HUES64 (cell line): ENCODE data around the gene ELN.

Experiments used
- H3K27ac ChIP-seq: 2 replicates; pipeline ENCODE4 v1.7.0; 2013; ENCODE audit warnings: low read depth, low read length, inconsistent platforms
- H3K27me3 ChIP-seq: 2 replicates; pipeline ENCODE4 v1.6.1; 2013; ENCODE audit warnings: mild to moderate bottlenecking, low read length; ENCODE audit not compliant: insufficient read depth
- H3K36me3 ChIP-seq: 2 replicates; pipeline ENCODE4 v1.6.1; 2013; ENCODE audit warnings: mild to moderate bottlenecking, low read length; ENCODE audit not compliant: insufficient read depth
- H3K4me1 ChIP-seq: 2 replicates; pipeline ENCODE4 v1.6.1; 2013; ENCODE audit warnings: mild to moderate bottlenecking, low read length, moderate library complexity; ENCODE audit not compliant: insufficient read depth
- H3K4me3 ChIP-seq: 2 replicates; pipeline ENCODE4 v1.5.1; 2013; ENCODE audit warnings: mild to moderate bottlenecking, low read length, moderate library complexity
- H3K9ac ChIP-seq: 2 replicates; pipeline ENCODE4 v1.6.1; 2013; ENCODE audit warnings: mild to moderate bottlenecking, low read depth, low read length
- H3K9me3 ChIP-seq: 2 replicates; pipeline ENCODE4 v1.6.1; 2013; ENCODE audit warnings: low read depth, low read length; ENCODE audit not compliant: insufficient read depth
- WGBS: fragments of 150-250, 120-280 bp; methylation state at CpG from one replicate; pipeline ENCODE4 v1.1.7; 2013; ENCODE audit warnings: missing lambda C conversion rate; 5-methylcytosine and 5-hydroxymethylcytosine counted together

The ELN gene

GRCh38 chr7:74025730-74026129 lies 2.2 kb upstream of the ELN start:
- Histone ChIP-seq H3K36me3 (no peaks in the 10 kb centered on the region), H3K27ac (no peak overlapping the region), H3K9me3 (no peaks in the 10 kb centered on the region), H3K4me1 (peaks cover 15% of the 10 kb centered on the region), H3K9ac (no peak overlapping the region), H3K27me3 (peaks cover 9% of the 10 kb centered on the region; the same call in 1 of the 2 replicates), H3K4me3 (no peak overlapping the region)
- WGBS: 87% methylated on average over 8 of the region's 8 CpGs

- no peak overlapping the region for H3K27ac ChIP-seq
- no peak overlapping the region for H3K4me3 ChIP-seq
- no peak overlapping the region for H3K9ac ChIP-seq
- peaks cover 14% of the 10 kb centered on the region for H3K4me1 ChIP-seq
- H3K27me3 ChIP-seq: peaks cover 9% of the 10 kb centered on the region; the same call in 1 of the 2 replicates
- H3K9me3 ChIP-seq: no peaks in the 10 kb centered on the region
- WGBS: 51% methylated on average over 5 of the region's 6 CpGs
- H3K36me3 ChIP-seq: no peaks in the 10 kb centered on the region
Measured at GRCh38 chr7:74026406-74026902, 1.5 kb upstream of the ELN start.

GRCh38 chr7:74026903-74027682 lies 880 bp upstream of the ELN start:
- peaks cover 9% of the 10 kb centered on the region; the same call in 1 of the 2 replicates for H3K27me3 ChIP-seq
- H3K36me3 ChIP-seq: no peaks in the 10 kb centered on the region
- no peak overlapping the region for H3K4me3 ChIP-seq
- WGBS: 40% methylated on average over 17 of the region's 18 CpGs
- no peak overlapping the region for H3K9ac ChIP-seq
- H3K9me3 ChIP-seq: no peaks in the 10 kb centered on the region
- peaks cover 10% of the 10 kb centered on the region for H3K4me1 ChIP-seq
- H3K27ac ChIP-seq: no peak overlapping the region

DNA sequence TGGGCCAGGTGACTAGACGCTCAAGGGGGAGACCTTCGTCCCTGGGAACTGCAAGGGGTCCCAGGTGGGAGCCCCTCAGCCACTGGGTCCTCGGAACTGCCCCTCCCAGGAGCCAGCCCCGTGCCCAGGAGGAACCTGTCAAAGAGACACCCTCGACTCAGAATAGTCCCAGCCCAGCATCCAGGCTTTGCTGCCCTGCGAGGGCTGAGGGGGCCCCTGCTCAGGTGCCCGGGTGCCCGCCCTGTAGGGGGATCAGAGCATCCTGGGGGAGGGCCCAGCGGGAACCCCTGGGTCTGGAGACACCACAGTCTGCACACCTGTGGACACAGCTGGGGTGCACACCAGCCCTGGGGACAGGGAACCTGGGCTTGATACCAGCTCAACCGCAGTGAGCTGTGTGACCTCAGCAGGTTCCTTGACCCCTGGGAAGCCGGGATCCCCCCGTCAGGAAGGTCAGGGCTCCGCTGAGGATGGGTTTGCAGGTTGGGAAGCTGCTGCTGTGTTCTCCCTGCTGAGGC lies 407 bp downstream of the ELN start:
- Histone ChIP-seq H3K9ac (no peak overlapping the region), H3K27me3 (peaks cover 9% of the 10 kb centered on the region; the same call in 1 of the 2 replicates)

DNA sequence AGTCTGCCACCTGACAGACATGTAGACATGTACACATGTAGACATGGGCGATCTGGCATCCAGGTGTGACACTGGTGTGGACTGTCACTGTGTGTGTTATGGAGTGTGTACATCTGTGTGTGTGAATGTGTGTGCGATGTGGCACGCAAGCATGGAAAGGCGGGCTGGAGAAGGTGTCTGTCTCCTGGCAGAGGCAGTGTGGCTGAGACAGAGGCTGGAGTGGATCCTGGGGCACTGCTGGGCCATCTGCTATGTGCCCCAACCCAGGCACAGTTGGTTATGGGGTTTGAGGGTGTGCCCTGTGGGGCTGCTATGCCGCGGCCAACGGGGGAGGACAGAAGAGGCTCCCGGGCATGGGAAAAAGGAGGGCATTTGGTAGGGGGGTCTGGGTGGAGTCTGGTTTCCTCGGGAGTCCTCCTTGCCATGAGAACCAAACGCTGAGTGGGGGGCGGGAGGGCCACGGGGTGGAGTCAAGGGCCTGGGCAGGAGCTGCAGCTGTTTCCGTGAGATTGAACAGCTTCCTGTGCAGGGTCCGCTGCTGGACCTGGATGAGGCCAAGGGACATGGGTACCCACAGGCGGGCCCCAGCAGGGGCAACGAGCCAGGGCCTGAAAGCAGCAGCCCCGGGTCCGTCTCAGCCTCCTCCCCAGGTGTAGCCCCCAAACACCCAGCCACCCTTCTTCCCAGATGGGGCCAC lies 1.3 kb downstream of the ELN start:
- peaks cover 15% of the 10 kb centered on the region for H3K4me1 ChIP-seq
- H3K27me3 ChIP-seq: peaks cover 9% of the 10 kb centered on the region; the same call in 1 of the 2 replicates
- no peak overlapping the region for H3K4me3 ChIP-seq
- H3K36me3 ChIP-seq: no peaks in the 10 kb centered on the region
- 92% methylated on average over 18 of the region's 18 CpGs for WGBS
- H3K27ac ChIP-seq: no peak overlapping the region
- H3K9me3 ChIP-seq: no peaks in the 10 kb centered on the region
- H3K9ac ChIP-seq: no peak overlapping the region

More for the DNA sequence above, 407 bp downstream of the ELN start:
- no peak overlapping the region for H3K4me3 ChIP-seq
- no peaks in the 10 kb centered on the region for H3K9me3 ChIP-seq
- no peaks in the 10 kb centered on the region for H3K36me3 ChIP-seq
- no peak overlapping the region for H3K27ac ChIP-seq
- 71% methylated on average over 13 of the region's 13 CpGs for WGBS
- peaks cover 15% of the 10 kb centered on the region for H3K4me1 ChIP-seq

- Histone ChIP-seq H3K27ac (no peak overlapping the region), H3K4me1 (peaks cover 15% of the 10 kb centered on the region), H3K9ac (no peak overlapping the region), H3K36me3 (no peaks in the 10 kb centered on the region), H3K4me3 (no peak overlapping the region), H3K9me3 (no peaks in the 10 kb centered on the region), H3K27me3 (peaks cover 9% of the 10 kb centered on the region; the same call in 1 of the 2 replicates)
- 54% methylated on average over 6 of the region's 8 CpGs for WGBS
Measured at GRCh38 chr7:74029991-74030415, 2.0 kb downstream of the ELN start.

DNA sequence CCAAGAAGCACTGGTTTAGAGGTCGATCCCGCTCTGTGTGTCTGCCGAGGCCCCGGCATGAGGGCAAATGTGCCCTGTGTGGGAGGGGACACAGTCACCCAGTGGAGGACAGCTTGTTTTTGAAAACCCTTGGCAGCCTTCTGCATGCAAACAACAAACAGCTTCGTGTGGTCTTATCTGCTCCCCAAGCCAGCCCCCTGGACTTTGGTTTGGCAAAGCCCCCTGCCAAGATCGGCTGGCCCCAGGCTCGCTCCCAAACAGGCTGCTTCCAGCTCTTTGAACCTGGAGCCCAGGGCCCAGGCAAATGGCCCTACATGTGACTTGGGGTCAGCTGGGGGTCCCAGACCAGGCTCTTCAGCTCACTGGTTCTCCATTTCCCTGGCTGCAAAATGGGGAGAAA lies 2.9 kb downstream of the ELN start:
- H3K27ac ChIP-seq: no peak overlapping the region
- H3K9me3 ChIP-seq: no peaks in the 10 kb centered on the region
- no peaks in the 10 kb centered on the region for H3K36me3 ChIP-seq
- peaks cover 15% of the 10 kb centered on the region for H3K4me1 ChIP-seq
- peaks cover 9% of the 10 kb centered on the region; the same call in 1 of the 2 replicates for H3K27me3 ChIP-seq
- no peak overlapping the region for H3K9ac ChIP-seq
- H3K4me3 ChIP-seq: no peak overlapping the region
- 73% methylated on average over 7 of the region's 7 CpGs for WGBS

DNA sequence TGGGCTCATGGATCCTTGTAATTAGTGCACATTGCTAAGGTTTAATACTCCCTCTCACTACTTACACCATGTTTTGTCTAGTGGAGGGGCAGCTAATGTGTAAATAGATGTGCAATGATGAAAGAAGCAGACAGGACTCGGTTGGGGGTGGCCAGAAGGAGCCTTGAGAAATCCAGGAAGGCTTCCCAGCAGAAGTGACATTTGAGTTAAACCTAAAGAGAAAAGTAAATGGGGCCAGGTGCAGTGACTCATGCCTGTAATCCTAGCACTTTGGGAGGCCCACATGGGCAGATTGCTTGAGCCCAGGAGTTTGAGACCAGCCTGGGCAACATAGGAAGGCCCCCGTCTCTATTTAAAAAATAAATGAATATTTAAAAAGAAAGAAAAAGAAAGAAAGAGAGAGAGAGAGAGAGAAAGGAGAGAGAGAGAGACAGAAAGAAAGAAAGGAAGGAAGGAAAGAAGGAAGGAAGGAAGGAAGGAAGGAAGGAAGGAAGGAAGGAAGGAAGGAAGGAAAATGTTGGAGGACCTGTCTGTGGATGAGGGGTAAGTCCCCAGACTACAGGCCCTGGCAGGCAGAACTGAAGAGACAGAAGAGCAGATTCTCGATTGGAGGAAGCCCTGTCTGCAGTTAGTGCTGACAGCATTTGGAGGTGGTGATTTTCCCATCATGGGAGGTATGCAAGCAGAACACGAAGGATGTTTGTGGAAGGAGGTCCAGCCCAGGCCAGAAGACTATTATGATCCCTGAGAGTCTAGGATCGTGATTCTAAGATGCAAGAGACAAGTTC lies 3.6 kb downstream of the ELN start:
- 80% methylated on average over 4 of the region's 5 CpGs for WGBS
- Histone ChIP-seq H3K4me3 (no peak overlapping the region), H3K4me1 (peaks cover 12% of the 10 kb centered on the region), H3K27me3 (peaks cover 9% of the 10 kb centered on the region; the same call in 1 of the 2 replicates), H3K9ac (no peak overlapping the region), H3K27ac (no peak overlapping the region), H3K36me3 (no peaks in the 10 kb centered on the region), H3K9me3 (no peaks in the 10 kb centered on the region)

GRCh38 chr7:74032191-74032490 lies 4.2 kb downstream of the ELN start:
- Histone ChIP-seq H3K27me3 (peaks cover 9% of the 10 kb centered on the region; the same call in 1 of the 2 replicates), H3K27ac (no peak overlapping the region), H3K9ac (no peak overlapping the region), H3K4me1 (peaks cover 10% of the 10 kb centered on the region), H3K36me3 (no peaks in the 10 kb centered on the region), H3K4me3 (no peak overlapping the region), H3K9me3 (no peaks in the 10 kb centered on the region)
- WGBS: 68% methylated on average over 7 of the region's 8 CpGs

DNA sequence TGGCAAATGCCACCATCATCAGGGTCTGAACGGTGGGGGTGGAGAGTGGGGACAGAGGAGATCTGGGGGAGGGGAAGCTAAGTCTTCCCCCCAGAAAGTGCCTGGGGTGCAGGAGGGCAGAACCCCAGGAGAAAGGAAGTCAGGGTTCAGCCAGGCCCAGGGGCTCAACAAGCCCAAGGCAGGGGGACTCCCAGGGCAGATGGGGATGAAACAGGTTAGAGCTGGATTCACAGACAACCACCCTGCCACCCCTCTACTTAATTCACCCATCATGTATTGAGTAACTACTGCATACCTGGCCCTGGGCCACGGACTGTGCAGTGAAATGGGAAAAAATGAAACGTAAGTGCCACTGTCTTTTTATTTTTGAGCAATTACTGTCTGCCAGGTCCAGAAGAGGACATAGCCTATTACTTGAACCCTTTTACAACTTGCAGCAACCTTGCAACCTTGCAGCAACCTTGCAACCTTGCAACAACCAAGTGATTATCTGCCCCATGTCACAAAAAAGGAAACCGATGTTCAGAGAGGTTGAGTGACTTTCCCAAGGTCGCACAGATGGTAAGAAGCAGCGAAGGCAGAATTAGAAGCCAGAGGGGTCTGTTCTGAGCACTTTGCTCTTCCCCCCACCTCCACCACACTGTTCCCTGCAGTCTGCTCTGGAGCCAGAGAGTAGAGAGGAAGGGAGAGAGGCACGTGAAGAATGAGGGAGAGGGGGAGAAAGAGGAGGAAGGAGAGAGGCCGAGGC lies 4.8 kb downstream of the ELN start:
- Histone ChIP-seq H3K27me3 (peaks cover 9% of the 10 kb centered on the region; the same call in 1 of the 2 replicates), H3K9ac (no peak overlapping the region), H3K9me3 (no peaks in the 10 kb centered on the region), H3K27ac (no peak overlapping the region), H3K4me1 (peaks cover 10% of the 10 kb centered on the region), H3K4me3 (no peak overlapping the region), H3K36me3 (no peaks in the 10 kb centered on the region)
- 85% methylated on average over 8 of the region's 8 CpGs for WGBS
